CD4-positive, CD25-positive, alpha-beta regulatory T cell (primary cell): ENCODE data around the gene WHAMM. TPM values are rescaled to one million over a fixed set of nuclear protein-coding genes. Genes with fewer than 3 reads are reported as not detected.
A peak's percentile ranks its signal among the peaks of the same experiment; 100 is the strongest.
"Not testable (repeated sequence)": the region's sequence is repeated elsewhere in the genome, so short reads cannot be mapped to it uniquely, and the experiment has no call there.

Source experiments
- ATAC-seq, 2 donors: fragments of 150-1000 bp; cut with Tn5 transposase; one replicate each; pipeline ENCODE4 v1.10.0; 2021; ENCODE audit warnings: low read depth in 2 of 2, moderate number of reproducible peaks in 2 of 2, moderate library complexity in 1 of 2
- DNase-seq, 3 donors: peaks; one replicate each; pipeline versions ENCODE4 v3.0.0 to v3.0.0-alpha.2; 2012 to 2022; ENCODE audit warnings: mixed read lengths in 1 of 3
- H3K27ac ChIP-seq: one replicate; pipeline ENCODE4 v1.7.0; 2013; ENCODE audit warnings: mild to moderate bottlenecking, low read length; ENCODE audit not compliant: insufficient read depth, poor library complexity, severe bottlenecking
- H3K27me3 ChIP-seq: one replicate; pipeline ENCODE4 v1.7.0; 2013; ENCODE audit warnings: low read length; ENCODE audit not compliant: control insufficient read depth, insufficient read depth
- H3K36me3 ChIP-seq: one replicate; pipeline ENCODE4 v1.7.0; 2013; ENCODE audit warnings: mild to moderate bottlenecking, low read length, moderate library complexity; ENCODE audit not compliant: control insufficient read depth, insufficient read depth
- H3K4me1 ChIP-seq: 2 replicates; pipeline ENCODE4 v1.7.0; 2013; ENCODE audit warnings: mild to moderate bottlenecking, low read length; ENCODE audit not compliant: insufficient read depth, control insufficient read depth, poor library complexity, severe bottlenecking
- H3K4me3 ChIP-seq: one replicate; pipeline ENCODE4 v1.7.0; 2013; ENCODE audit warnings: low read depth, mild to moderate bottlenecking, low read length, moderate library complexity
- H3K9me3 ChIP-seq, 2 experiments: 1 replicate in 1 of 2; 2 replicates in 1 of 2; pipeline ENCODE4 v1.7.0; 2013; ENCODE audit warnings: low read length in 2 of 2, mild to moderate bottlenecking in 1 of 2, moderate library complexity in 1 of 2; ENCODE audit not compliant: control insufficient read depth in 2 of 2
- H3K27ac Mint-ChIP-seq, 3 donors: one replicate each; pipeline ENCODE4 v1.8.0; 2020 to 2022; ENCODE audit warnings: mild to moderate bottlenecking in 3 of 3, mixed read lengths in 3 of 3, moderate library complexity in 2 of 3
- H3K27me3 Mint-ChIP-seq: one replicate; pipeline ENCODE4 v1.8.0; 2022; ENCODE audit warnings: mild to moderate bottlenecking, mixed read lengths
- H3K36me3 Mint-ChIP-seq: one replicate; pipeline ENCODE4 v1.8.0; 2020; ENCODE audit warnings: mixed read lengths
- H3K4me1 Mint-ChIP-seq, 4 donors: one replicate each; pipeline ENCODE4 v1.8.0; 2020 to 2022; ENCODE audit warnings: mixed read lengths in 4 of 4, mild to moderate bottlenecking in 1 of 4
- H3K4me3 Mint-ChIP-seq, 4 donors: one replicate each; pipeline ENCODE4 v1.8.0; 2020 to 2022; ENCODE audit warnings: mild to moderate bottlenecking in 4 of 4, mixed read lengths in 4 of 4, moderate library complexity in 3 of 4
- H3K9me3 Mint-ChIP-seq, 7 donors: one replicate each; pipeline ENCODE4 v1.8.0; 2020 to 2022; ENCODE audit warnings: mixed read lengths in 7 of 7, mild to moderate bottlenecking in 3 of 7, moderate library complexity in 2 of 7
- polyA plus RNA-seq, 4 donors: library from polyadenylated mRNA; unstranded; fragments of 300-500 nt; fragmentation: Illumina TruSeq; gene quantifications; one replicate each; pipeline ENCODE4 v1.2.3, GENCODE V29; 2021
- total RNA-seq: library from RNA; stranded (reverse); gene quantifications from one replicate; pipeline ENCODE4 v1.2.3, GENCODE V29; 2022

Gene WHAMM
- total and polyA plus RNA-seq, 5 donors from 2014 or later = 2.9 to 66.4 (median 3.6) TPM

- not testable (repeated sequence) for H3K27ac ChIP-seq, DNase-seq, H3K4me1 ChIP-seq, H3K27me3 Mint-ChIP-seq, ATAC-seq, H3K27me3 ChIP-seq, H3K4me3 ChIP-seq, H3K9me3 ChIP-seq, H3K27ac Mint-ChIP-seq, H3K9me3 Mint-ChIP-seq
- Mint-ChIP-seq H3K36me3 (peaks cover 47% of the 10 kb centered on the region), H3K4me3 (peak overlapping the region in 2 of 4 donors; percentile 38 to 79), H3K4me1 (peaks cover 7 to 15% (median 12%) of the 10 kb centered on the region in 4 donors)
- H3K36me3 ChIP-seq = peaks cover 87% of the 10 kb centered on the region
These were observed 12.0 kb downstream of the WHAMM start for GRCh38 chr15:82821396-82821795.

GRCh38 chr15:82821851-82822250, 12.4 kb downstream of the WHAMM start:
- H3K36me3 Mint-ChIP-seq = peaks cover 47% of the 10 kb centered on the region
- H3K36me3 ChIP-seq = peaks cover 87% of the 10 kb centered on the region

GRCh38 chr15:82823049-82823448, 13.6 kb downstream of the WHAMM start:
- Mint-ChIP-seq H3K4me1 (peaks cover 0 to 7% (median 5%) of the 10 kb centered on the region in 4 donors), H3K36me3 (peaks cover 46% of the 10 kb centered on the region), H3K27me3 (no peaks in the 10 kb centered on the region), H3K27ac (peak overlapping the region in 1 of 3 donors; percentile 60), H3K4me3 (no peak overlapping the region), H3K9me3 (peaks cover 0 to 1% (median 0%) of the 10 kb centered on the region in 7 donors)
- H3K27ac ChIP-seq = no peak overlapping the region
- H3K4me3 ChIP-seq = no peak overlapping the region
- H3K4me1 ChIP-seq = no peaks in the 10 kb centered on the region
- H3K36me3 ChIP-seq = peaks cover 87% of the 10 kb centered on the region
- no peak for DNase-seq
- no peaks in the 10 kb centered on the region for H3K27me3 ChIP-seq
- no peaks in the 10 kb centered on the region for H3K9me3 ChIP-seq
- no peak for ATAC-seq

More at GRCh38 chr15:82821851-82822250, 12.4 kb downstream of the WHAMM start:
- H3K4me3 Mint-ChIP-seq = peak overlapping the region in 1 of 4 donors; percentile 47
- H3K9me3 Mint-ChIP-seq, H3K4me3 ChIP-seq, H3K27ac ChIP-seq, H3K9me3 ChIP-seq, H3K27me3 ChIP-seq, ATAC-seq, DNase-seq, H3K4me1 ChIP-seq, H3K27ac Mint-ChIP-seq, H3K27me3 Mint-ChIP-seq: not testable (repeated sequence)
- H3K4me1 Mint-ChIP-seq = peaks cover 3 to 10% (median 8%) of the 10 kb centered on the region in 4 donors

GRCh38 chr15:82828075-82828474, 18.6 kb downstream of the WHAMM start:
- no peak overlapping the region for H3K27ac ChIP-seq
- H3K36me3 Mint-ChIP-seq = peaks cover 55% of the 10 kb centered on the region
- H3K27me3 Mint-ChIP-seq = no peaks in the 10 kb centered on the region
- H3K9me3 ChIP-seq = no peaks in the 10 kb centered on the region
- H3K4me1 Mint-ChIP-seq = peaks cover 17 to 30% (median 22%) of the 10 kb centered on the region in 4 donors
- H3K27me3 ChIP-seq = no peaks in the 10 kb centered on the region
- no peak overlapping the region for H3K4me3 ChIP-seq
- DNase-seq = no peak
- no peak for ATAC-seq
- H3K4me3 Mint-ChIP-seq = no peak overlapping the region
- H3K9me3 Mint-ChIP-seq = no peaks in the 10 kb centered on the region
- H3K4me1 ChIP-seq = no peaks in the 10 kb centered on the region
- H3K27ac Mint-ChIP-seq = peak overlapping the region in 2 of 3 donors; percentile 38 to 44
- H3K36me3 ChIP-seq = peaks cover 99% of the 10 kb centered on the region

- no peaks in the 10 kb centered on the region for H3K9me3 ChIP-seq
- Mint-ChIP-seq H3K27ac (peak overlapping the region in 2 of 3 donors; percentile 31 to 69), H3K4me3 (no peak overlapping the region), H3K4me1 (peaks cover 17 to 30% (median 23%) of the 10 kb centered on the region in 4 donors), H3K9me3 (no peaks in the 10 kb centered on the region), H3K27me3 (no peaks in the 10 kb centered on the region), H3K36me3 (peaks cover 62% of the 10 kb centered on the region)
- H3K27me3 ChIP-seq = no peaks in the 10 kb centered on the region
- H3K4me3 ChIP-seq = no peak overlapping the region
- no peak overlapping the region for H3K27ac ChIP-seq
- ATAC-seq (no peak), DNase-seq (no peak)
- H3K36me3 ChIP-seq = peaks cover 98% of the 10 kb centered on the region
- no peaks in the 10 kb centered on the region for H3K4me1 ChIP-seq
These were observed 19.8 kb downstream of the WHAMM start for GRCh38 chr15:82829234-82829633.

- Histone ChIP-seq H3K4me1 (no peaks in the 10 kb centered on the region), H3K9me3 (no peaks in the 10 kb centered on the region), H3K27me3 (no peaks in the 10 kb centered on the region), H3K36me3 (peaks cover 97% of the 10 kb centered on the region), H3K4me3 (no peak overlapping the region), H3K27ac (no peak overlapping the region)
- Mint-ChIP-seq H3K27ac (peak overlapping the region in 1 of 3 donors; percentile 5), H3K9me3 (no peaks in the 10 kb centered on the region), H3K36me3 (peaks cover 68% of the 10 kb centered on the region), H3K4me1 (peaks cover 17 to 30% (median 23%) of the 10 kb centered on the region in 4 donors), H3K27me3 (no peaks in the 10 kb centered on the region), H3K4me3 (no peak overlapping the region)
- DNase-seq (no peak), ATAC-seq (no peak)
These were observed 21.2 kb downstream of the WHAMM start for GRCh38 chr15:82830427-82831173.

- H3K4me3 ChIP-seq = no peak overlapping the region
- H3K27me3 ChIP-seq = no peaks in the 10 kb centered on the region
- no peak for ATAC-seq
- H3K36me3 Mint-ChIP-seq = peaks cover 68% of the 10 kb centered on the region
- peaks cover 19 to 30% (median 24%) of the 10 kb centered on the region in 4 donors for H3K4me1 Mint-ChIP-seq
- no peak for DNase-seq
- H3K4me3 Mint-ChIP-seq = no peak overlapping the region
- no peak overlapping the region for H3K27ac ChIP-seq
- H3K9me3 ChIP-seq = no peaks in the 10 kb centered on the region
- H3K27ac Mint-ChIP-seq = peak overlapping the region in 2 of 3 donors; percentile 26 to 67
- H3K36me3 ChIP-seq = peaks cover 97% of the 10 kb centered on the region
- H3K4me1 ChIP-seq = no peaks in the 10 kb centered on the region
- H3K27me3 Mint-ChIP-seq = no peaks in the 10 kb centered on the region
- no peaks in the 10 kb centered on the region for H3K9me3 Mint-ChIP-seq
These were observed 22.6 kb downstream of the WHAMM start for GRCh38 chr15:82831894-82832600.
